Mesenchymal stem cell (in vitro differentiated cells and primary cell): ENCODE data around the gene GPS1.
"Not testable (repeated sequence)": the region's sequence is repeated elsewhere in the genome, so short reads cannot be mapped to it uniquely, and the experiment has no call there.

ENCODE experiments used
- DNase-seq: peaks from one replicate; pipeline ENCODE4 v3.0.0-alpha.2; 2013
- H2AFZ ChIP-seq: one replicate; pipeline ENCODE4 v1.6.1; 2013; ENCODE audit warnings: low read depth, mild to moderate bottlenecking, control low read depth, inconsistent platforms, low read length, moderate library complexity
- H2AK5ac ChIP-seq: 2 replicates; pipeline ENCODE4 v1.6.1; 2013; ENCODE audit warnings: low read length, moderate library complexity, mild to moderate bottlenecking, inconsistent platforms; ENCODE audit not compliant: severe bottlenecking
- H2BK120ac ChIP-seq: one replicate; pipeline ENCODE4 v1.6.1; 2013; ENCODE audit warnings: low read depth, mild to moderate bottlenecking, inconsistent platforms, low read length, moderate library complexity
- H2BK12ac ChIP-seq, 2 experiments: one replicate each; pipeline ENCODE4 v1.6.1; 2013; ENCODE audit warnings: inconsistent platforms in 2 of 2, low read length in 2 of 2, mild to moderate bottlenecking in 2 of 2, moderate library complexity in 2 of 2, control low read depth in 1 of 2
- H2BK15ac ChIP-seq: one replicate; pipeline ENCODE4 v1.6.1; 2013; ENCODE audit warnings: mild to moderate bottlenecking, low read depth, inconsistent platforms; ENCODE audit not compliant: poor library complexity, severe bottlenecking
- H2BK5ac ChIP-seq: 2 replicates; pipeline ENCODE4 v1.6.1; 2013; ENCODE audit warnings: low read depth, mild to moderate bottlenecking, low read length, control low read depth, inconsistent platforms; ENCODE audit not compliant: poor library complexity, severe bottlenecking
- H3K14ac ChIP-seq, 2 experiments: one replicate each; pipeline ENCODE4 v1.6.1; 2013; ENCODE audit warnings: inconsistent platforms in 2 of 2, low read length in 2 of 2, control low read depth in 1 of 2, mild to moderate bottlenecking in 1 of 2, moderate library complexity in 1 of 2
- H3K18ac ChIP-seq, 2 experiments: one replicate each; pipeline ENCODE4 v1.6.1; 2013; ENCODE audit warnings: inconsistent platforms in 2 of 2, low read length in 2 of 2, control low read depth in 1 of 2, low read depth in 1 of 2, mild to moderate bottlenecking in 1 of 2
- H3K23ac ChIP-seq, 2 experiments: one replicate each; pipeline ENCODE4 v1.6.1; 2013; ENCODE audit warnings: inconsistent platforms in 2 of 2, low read length in 2 of 2, mild to moderate bottlenecking in 2 of 2, moderate library complexity in 2 of 2, control low read depth in 1 of 2
- H3K27ac ChIP-seq: 2 replicates; pipeline ENCODE4 v1.5.1; 2013; ENCODE audit warnings: mild to moderate bottlenecking, moderate library complexity, low read length, control low read depth, inconsistent platforms; ENCODE audit not compliant: poor library complexity, severe bottlenecking
- H3K27me3 ChIP-seq, 2 experiments: 2 replicates each; pipeline versions ENCODE4 v1.6.1 to v1.7.0; 2013; ENCODE audit warnings: low read length in 2 of 2, mild to moderate bottlenecking in 2 of 2, moderate library complexity in 2 of 2, control low read depth in 1 of 2, inconsistent platforms in 1 of 2; ENCODE audit not compliant: control insufficient read depth in 1 of 2, insufficient read depth in 1 of 2
- H3K36me3 ChIP-seq, 2 experiments: 2 replicates each; pipeline versions ENCODE4 v1.6.1 to v1.7.0; 2013; ENCODE audit warnings: low read length in 2 of 2, control low read depth in 1 of 2, inconsistent platforms in 1 of 2, low read depth in 1 of 2, mild to moderate bottlenecking in 1 of 2; ENCODE audit not compliant: insufficient read depth in 2 of 2, control insufficient read depth in 1 of 2
- H3K4ac ChIP-seq, 2 experiments: one replicate each; pipeline ENCODE4 v1.6.1; 2013; ENCODE audit warnings: inconsistent platforms in 2 of 2, low read length in 2 of 2, mild to moderate bottlenecking in 2 of 2, moderate library complexity in 2 of 2, control low read depth in 1 of 2, low read depth in 1 of 2
- H3K4me1 ChIP-seq: 2 replicates; pipeline ENCODE4 v1.6.1; 2013; ENCODE audit warnings: low read depth, low read length, control low read depth; ENCODE audit not compliant: control insufficient read depth, insufficient read depth
- H3K4me2 ChIP-seq: 2 replicates; pipeline ENCODE4 v1.6.1; 2013; ENCODE audit warnings: low read length, mild to moderate bottlenecking, inconsistent platforms; ENCODE audit not compliant: poor library complexity, severe bottlenecking
- H3K4me3 ChIP-seq, 2 experiments: 2 replicates each; pipeline versions ENCODE4 v1.5.1 to v1.7.0; 2013; ENCODE audit warnings: low read length in 2 of 2, mild to moderate bottlenecking in 2 of 2, control low read depth in 1 of 2, low read depth in 1 of 2; ENCODE audit not compliant: insufficient read depth in 1 of 2
- H3K79me1 ChIP-seq: replicated peaks from 2 replicates; pipeline ENCODE4 v1.6.1; 2013; ENCODE audit warnings: mild to moderate bottlenecking, control low read depth, low read length, inconsistent platforms; ENCODE audit not compliant: poor library complexity, severe bottlenecking
- H3K9ac ChIP-seq: 2 replicates; pipeline ENCODE4 v1.7.0; 2013; ENCODE audit warnings: mild to moderate bottlenecking, low read length, moderate library complexity
- H3K9me3 ChIP-seq: 2 replicates; pipeline ENCODE4 v1.7.0; 2013; ENCODE audit warnings: mild to moderate bottlenecking, low read length; ENCODE audit not compliant: control insufficient read depth
- H4K8ac ChIP-seq: one replicate; pipeline ENCODE4 v1.6.1; 2013; ENCODE audit warnings: inconsistent platforms, mild to moderate bottlenecking, low read length, moderate library complexity
- H4K91ac ChIP-seq: one replicate; pipeline ENCODE4 v1.6.1; 2013; ENCODE audit warnings: mild to moderate bottlenecking, low read length, inconsistent platforms
- WGBS: methylation state at CpG from one replicate; pipeline ENCODE4 v1.1.7; 2013; ENCODE audit warnings: mixed read lengths; 5-methylcytosine and 5-hydroxymethylcytosine counted together

Gene GPS1

DNA sequence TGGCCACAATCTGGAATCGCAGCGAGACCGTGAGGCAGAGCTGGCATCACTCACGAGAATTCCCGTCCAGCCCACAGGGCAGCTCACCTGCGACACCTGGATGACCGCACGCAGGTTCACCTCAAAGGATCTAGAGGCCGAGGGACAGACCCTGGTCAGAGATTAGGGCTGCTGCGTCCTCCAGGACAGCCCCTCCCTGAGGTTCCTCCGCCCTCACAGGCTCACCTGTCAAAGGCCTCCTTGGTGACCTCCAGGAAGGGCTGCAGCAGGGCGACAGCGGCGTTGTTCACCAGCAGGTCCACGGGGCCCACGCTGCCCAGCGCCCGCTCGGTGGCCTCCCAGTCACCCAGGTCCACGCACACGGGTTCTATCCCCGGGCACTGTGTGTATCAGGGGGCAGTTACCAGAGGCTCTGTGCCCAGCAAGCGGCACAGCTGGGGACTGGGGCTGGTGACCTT lies 15.0 kb upstream of the GPS1 start:
- H3K18ac ChIP-seq = peak overlapping the region; percentile 5 to 11
- H3K27me3 ChIP-seq = peaks cover 0 to 12% of the 10 kb centered on the region in 2 experiments
- H3K27ac ChIP-seq = peak overlapping the region; percentile 15
- WGBS = 58% methylated on average over 23 of the region's 23 CpGs
- H3K14ac ChIP-seq = peak overlapping the region in 1 of 2 experiments; percentile 8
- H3K9ac ChIP-seq = peak overlapping the region; percentile 83
- H2BK120ac ChIP-seq = no peak overlapping the region
- peak overlapping the region; percentile 11 to 17 for H2BK12ac ChIP-seq
- peak overlapping the region; percentile 5 for H4K8ac ChIP-seq
- H3K23ac ChIP-seq = no peak overlapping the region
- no peaks in the 10 kb centered on the region for H3K9me3 ChIP-seq
- DNase-seq = no peak
- peaks cover 21% of the 10 kb centered on the region for H3K4me1 ChIP-seq
- H3K4me2 ChIP-seq = peak overlapping the region; percentile 75
- peak overlapping the region in 1 of 2 experiments; percentile 66 for H3K4ac ChIP-seq
- peak overlapping the region; percentile 62 for H4K91ac ChIP-seq
- H2BK5ac ChIP-seq = no peak overlapping the region
- peak overlapping the region; percentile 70 for H2BK15ac ChIP-seq
- peaks cover 15% of the 10 kb centered on the region for H3K79me1 ChIP-seq
- H3K36me3 ChIP-seq = peaks cover 0 to 24% of the 10 kb centered on the region in 2 experiments
- no peak overlapping the region for H2AFZ ChIP-seq
- no peak overlapping the region for H2AK5ac ChIP-seq
- peak overlapping the region; percentile 66 to 86 for H3K4me3 ChIP-seq

DNA sequence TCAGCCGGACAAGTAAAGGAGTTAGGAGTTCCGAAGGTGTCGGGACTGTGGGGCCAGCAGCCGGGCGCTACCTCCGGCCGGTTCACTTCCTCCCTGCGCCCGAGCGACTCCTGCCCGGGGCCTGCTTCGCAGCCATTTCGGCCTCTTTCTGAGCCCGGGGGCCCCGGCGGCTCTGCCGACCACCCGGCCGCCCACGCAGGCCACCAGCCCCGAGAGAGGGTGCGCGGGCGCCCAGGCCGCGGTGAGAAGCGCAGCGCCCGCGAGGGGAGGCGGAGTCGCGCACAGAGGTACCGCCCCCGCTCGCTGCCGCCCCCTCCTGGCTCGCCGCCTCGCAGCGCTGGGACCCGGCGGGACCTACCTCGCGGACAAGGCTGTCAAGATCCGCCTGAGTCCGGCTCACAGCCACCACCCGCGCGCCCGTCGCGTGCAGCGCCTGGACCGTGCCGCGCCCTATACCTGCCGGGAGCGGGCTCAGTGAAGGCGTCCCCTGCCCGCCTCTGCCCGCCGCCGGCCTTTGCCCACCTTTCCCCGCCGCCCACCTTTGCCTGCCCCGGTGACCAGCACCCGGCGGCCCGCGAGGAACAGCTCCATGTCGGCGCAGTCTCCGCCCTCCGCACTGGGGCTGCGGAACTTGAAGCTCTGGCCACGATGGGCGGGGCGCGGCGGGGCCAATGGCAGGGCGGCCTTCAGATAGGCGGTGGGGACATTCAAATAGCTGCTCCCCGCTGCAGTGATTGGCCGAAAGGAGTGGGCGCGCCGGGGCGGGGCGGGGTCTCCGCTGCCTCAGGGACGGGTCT lies 14.4 kb upstream of the GPS1 start, which contains the start of gene DCXR:
TSS of gene DCXR (minus strand) at position 606 of the 797 bp plus-strand sequence. CDS start at position 591, 15 bp downstream.
- Histone ChIP-seq H3K27me3 (peaks cover 0 to 9% of the 10 kb centered on the region in 2 experiments), H4K8ac (peak within 1 kb of the TSS; percentile 73), H3K27ac (peak within 1 kb of the TSS; percentile 15), H4K91ac (peak within 1 kb of the TSS; percentile 62), H3K4ac (peak within 1 kb of the TSS; percentile 44 to 66), H2BK15ac (peak within 1 kb of the TSS; percentile 70), H3K14ac (peak within 1 kb of the TSS in 1 of 2 experiments; percentile 91), H3K79me1 (peaks cover 11% of the 10 kb centered on the region), H3K9me3 (no peaks in the 10 kb centered on the region), H2BK5ac (no peak within 1 kb of the TSS), H2BK12ac (peak within 1 kb of the TSS; percentile 11 to 29), H3K18ac (peak within 1 kb of the TSS; percentile 79 to 87), H3K4me2 (peak within 1 kb of the TSS; percentile 75), H3K4me3 (peak within 1 kb of the TSS; percentile 66 to 86), H3K4me1 (peaks cover 17% of the 10 kb centered on the region), H3K36me3 (peaks cover 0 to 24% of the 10 kb centered on the region in 2 experiments), H3K9ac (peak within 1 kb of the TSS; percentile 83), H2BK120ac (no peak within 1 kb of the TSS), H3K23ac (no peak within 1 kb of the TSS), H2AFZ (peak within 1 kb of the TSS; percentile 29), H2AK5ac (no peak within 1 kb of the TSS)
- DNase-seq = peak; percentile 97
- under 1% methylated on average over 85 of the region's 92 CpGs for WGBS

DNA sequence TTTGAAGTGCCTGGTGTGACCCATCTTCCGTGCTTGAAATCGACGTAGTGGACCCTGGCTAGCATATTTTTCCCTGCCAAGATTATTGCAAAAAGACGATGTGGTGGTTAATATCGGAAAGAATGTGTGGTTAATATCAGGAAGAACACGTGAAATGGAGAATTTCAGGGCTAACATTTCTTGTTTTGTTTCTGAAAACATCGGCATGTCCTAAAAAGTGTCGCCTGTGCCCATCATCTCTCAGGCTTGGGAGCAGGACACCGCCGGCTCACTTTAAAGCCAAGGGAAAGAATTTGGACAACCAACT lies 13.9 kb upstream of the GPS1 start:
- WGBS = 32% methylated on average over 10 of the region's 10 CpGs
- DNase-seq = no peak
- no peak overlapping the region for H3K27ac ChIP-seq

DNA sequence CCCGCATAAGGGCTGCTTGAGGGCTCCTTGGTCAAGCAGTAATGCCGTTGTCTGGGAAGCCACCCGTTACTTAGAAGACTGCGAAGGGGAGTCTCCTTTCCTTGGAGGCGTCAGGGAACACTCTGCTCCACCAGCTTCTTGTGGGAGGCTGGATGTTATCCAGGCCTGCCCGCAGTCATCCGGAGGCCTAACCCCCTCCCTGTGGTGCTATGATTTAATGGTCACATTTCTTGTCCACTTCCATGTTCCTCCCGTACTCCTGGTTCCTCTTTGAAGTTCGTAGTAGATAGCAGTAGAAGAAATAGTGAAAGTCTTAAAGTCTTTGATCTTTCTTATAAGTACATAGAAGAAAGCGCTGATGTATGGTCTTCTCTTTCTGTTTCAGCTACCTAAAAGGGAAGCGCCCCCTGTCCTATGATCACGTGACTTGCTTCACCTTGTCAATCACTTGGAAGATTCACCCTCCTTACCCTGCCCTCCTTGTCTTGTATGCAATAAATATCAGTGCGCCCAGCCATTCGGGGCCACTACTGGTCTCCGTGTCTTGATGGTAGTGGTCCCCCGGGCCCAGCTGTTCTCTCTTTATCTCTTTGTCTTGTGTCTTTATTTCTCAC lies 12.8 kb upstream of the GPS1 start:
- H3K4me3 ChIP-seq, DNase-seq, H2BK5ac ChIP-seq, H2BK120ac ChIP-seq, H3K18ac ChIP-seq, H3K9me3 ChIP-seq, H3K23ac ChIP-seq, H2BK12ac ChIP-seq, H3K9ac ChIP-seq, H3K27ac ChIP-seq, H4K8ac ChIP-seq, H2AFZ ChIP-seq, H3K14ac ChIP-seq, H3K4me2 ChIP-seq, H3K27me3 ChIP-seq, H3K4ac ChIP-seq, H2BK15ac ChIP-seq, H4K91ac ChIP-seq, H2AK5ac ChIP-seq, H3K79me1 ChIP-seq: not testable (repeated sequence)
- peaks cover 16% of the 10 kb centered on the region for H3K4me1 ChIP-seq
- peaks cover 0 to 13% of the 10 kb centered on the region in 2 experiments for H3K36me3 ChIP-seq
- WGBS = 95% methylated on average over 15 of the region's 16 CpGs

More for the DNA sequence above, 13.9 kb upstream of the GPS1 start:
- Histone ChIP-seq H3K4me1 (peaks cover 16% of the 10 kb centered on the region), H2BK12ac (no peak overlapping the region), H3K18ac (no peak overlapping the region), H2BK120ac (no peak overlapping the region), H3K4me2 (peak overlapping the region; percentile 62), H2BK15ac (no peak overlapping the region), H3K4me3 (peak overlapping the region in 1 of 2 experiments; percentile 86), H3K23ac (no peak overlapping the region), H3K14ac (no peak overlapping the region), H4K91ac (no peak overlapping the region), H3K9me3 (no peaks in the 10 kb centered on the region), H3K4ac (no peak overlapping the region), H2AK5ac (no peak overlapping the region), H4K8ac (no peak overlapping the region), H2AFZ (peak overlapping the region; percentile 29), H2BK5ac (no peak overlapping the region), H3K9ac (peak overlapping the region; percentile 38), H3K36me3 (peaks cover 0 to 23% of the 10 kb centered on the region in 2 experiments), H3K79me1 (peaks cover 11% of the 10 kb centered on the region), H3K27me3 (peaks cover 0 to 4% of the 10 kb centered on the region in 2 experiments)
